Upper lobe of left lung (tissue), 6 donors: Measurements from ENCODE around the gene SEMA4A. TPM values are rescaled to one million over a fixed set of nuclear protein-coding genes. Genes with fewer than 3 reads are reported as not detected.
A peak's percentile ranks its signal among the peaks of the same experiment; 100 is the strongest.

Source experiments
- ATAC-seq, 2 donors: fragments of 200-7000 bp; cut with Tn5 transposase; one replicate each; pipeline ENCODE4 v1.9.1; 2022; ENCODE audit warnings: mild to moderate bottlenecking in 2 of 2, moderate library complexity in 2 of 2; ENCODE audit not compliant: low FRiP score in 2 of 2
- DNase-seq, 2 donors: peaks; one replicate each; pipeline ENCODE4 v3.0.0-alpha.2; 2019 to 2020
- H3K27ac ChIP-seq, 4 donors: fragments of 200-600 bp; sonication (generic); one replicate each; pipeline ENCODE4 v1.5.1; 2016 to 2019
- H3K27me3 ChIP-seq, 4 donors: fragments of 200-600 bp; sonication (generic); one replicate each; pipeline ENCODE4 v1.5.1; 2017 to 2019
- H3K36me3 ChIP-seq, 4 donors: fragments of 200-600 bp; sonication (generic); one replicate each; pipeline ENCODE4 v1.5.1; 2016 to 2019
- H3K4me1 ChIP-seq, 4 donors: fragments of 200-600 bp; sonication (generic); one replicate each; pipeline ENCODE4 v1.5.1; 2018 to 2019
- H3K4me3 ChIP-seq, 4 donors: fragments of 200-600 bp; sonication (generic); one replicate each; pipeline ENCODE4 v1.5.1; 2017 to 2019; ENCODE audit warnings: mild to moderate bottlenecking in 2 of 4, moderate library complexity in 1 of 4
- H3K9me3 ChIP-seq, 4 donors: fragments of 200-600 bp; sonication (generic); one replicate each; pipeline ENCODE4 v1.5.1; 2018 to 2019
- EP300 ChIP-seq, 4 donors: sonication (generic); formaldehyde crosslinking; IDR thresholded peaks; one replicate each; pipeline ENCODE4 v1.5.1; 2017; ENCODE audit warnings: antibody characterized with exemption in 4 of 4, control low read depth in 2 of 4
- POLR2A ChIP-seq, 4 donors: fragments of 450-650 bp; IDR thresholded peaks; one replicate each; pipeline ENCODE4 v1.5.1; 2016 to 2017; ENCODE audit warnings: antibody characterized with exemption in 4 of 4, mild to moderate bottlenecking in 2 of 4
- POLR2AphosphoS5 ChIP-seq, 2 donors: sonication (generic); formaldehyde crosslinking; IDR thresholded peaks; one replicate each; pipeline ENCODE4 v1.5.1; 2017; ENCODE audit warnings: antibody characterized with exemption in 2 of 2
- WGBS, 2 donors: methylation state at CpG; one replicate each; pipeline ENCODE4 v1.1.5; 2017 to 2018; 5-methylcytosine and 5-hydroxymethylcytosine counted together
- total RNA-seq, 6 donors: library from RNA; depleted of rRNA in 4 of 6; stranded (reverse); fragments of >200 nt in 4 of 6; gene quantifications; one replicate each; pipeline versions ENCODE4 v1.1.0 to v1.2.1, GENCODE V29; 2016 to 2021
- TF ChIP-seq, protein P1 (sequence below), 6 experiments: fragments of 450-650 bp in 4 of 6; fragments of 200-600 bp in 2 of 6; sonication (generic) in 2 of 6; IDR thresholded peaks; one replicate each; pipeline ENCODE4 v1.5.1; 2016 to 2019; ENCODE audit warnings: antibody characterized with exemption in 6 of 6
- donor health status: DM: no; HTN: no; CAD: no; lungs with moderate emphysema.
- donor health status: DM: no; HTN: yes; CAD: no; lungs with severe emphysema.

Gene SEMA4A
- total RNA-seq, 6 donors from 2014 or later = 28.9 to 65.9 (median 33.5) TPM

- peaks cover 0 to 6% (median 0%) of the 10 kb centered on the region in 4 donors for H3K36me3 ChIP-seq
- ATAC-seq (no peak), DNase-seq (no peak)
- H3K4me3 ChIP-seq = no peak overlapping the region
- 60 to 61% methylated on average over 3 of the region's 3 CpGs for WGBS, 2 donors
- no peaks in the 10 kb centered on the region for H3K9me3 ChIP-seq
- H3K4me1 ChIP-seq = peaks cover 7 to 37% (median 26%) of the 10 kb centered on the region in 4 donors
- no peaks in the 10 kb centered on the region for H3K27me3 ChIP-seq
- no peak overlapping the region for H3K27ac ChIP-seq
- TF ChIP-seq EP300 (IDR thresholded peaks at IDR 0.05) = no peak
- no peak for TF ChIP-seq POLR2A (IDR thresholded peaks at IDR 0.05)
- TF ChIP-seq, protein P1, sequence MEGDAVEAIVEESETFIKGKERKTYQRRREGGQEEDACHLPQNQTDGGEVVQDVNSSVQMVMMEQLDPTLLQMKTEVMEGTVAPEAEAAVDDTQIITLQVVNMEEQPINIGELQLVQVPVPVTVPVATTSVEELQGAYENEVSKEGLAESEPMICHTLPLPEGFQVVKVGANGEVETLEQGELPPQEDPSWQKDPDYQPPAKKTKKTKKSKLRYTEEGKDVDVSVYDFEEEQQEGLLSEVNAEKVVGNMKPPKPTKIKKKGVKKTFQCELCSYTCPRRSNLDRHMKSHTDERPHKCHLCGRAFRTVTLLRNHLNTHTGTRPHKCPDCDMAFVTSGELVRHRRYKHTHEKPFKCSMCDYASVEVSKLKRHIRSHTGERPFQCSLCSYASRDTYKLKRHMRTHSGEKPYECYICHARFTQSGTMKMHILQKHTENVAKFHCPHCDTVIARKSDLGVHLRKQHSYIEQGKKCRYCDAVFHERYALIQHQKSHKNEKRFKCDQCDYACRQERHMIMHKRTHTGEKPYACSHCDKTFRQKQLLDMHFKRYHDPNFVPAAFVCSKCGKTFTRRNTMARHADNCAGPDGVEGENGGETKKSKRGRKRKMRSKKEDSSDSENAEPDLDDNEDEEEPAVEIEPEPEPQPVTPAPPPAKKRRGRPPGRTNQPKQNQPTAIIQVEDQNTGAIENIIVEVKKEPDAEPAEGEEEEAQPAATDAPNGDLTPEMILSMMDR (IDR thresholded peaks at IDR 0.05) = no peak
Observed at GRCh38 chr1:156157506-156157905, 4.1 kb downstream of the SEMA4A start.

DNA sequence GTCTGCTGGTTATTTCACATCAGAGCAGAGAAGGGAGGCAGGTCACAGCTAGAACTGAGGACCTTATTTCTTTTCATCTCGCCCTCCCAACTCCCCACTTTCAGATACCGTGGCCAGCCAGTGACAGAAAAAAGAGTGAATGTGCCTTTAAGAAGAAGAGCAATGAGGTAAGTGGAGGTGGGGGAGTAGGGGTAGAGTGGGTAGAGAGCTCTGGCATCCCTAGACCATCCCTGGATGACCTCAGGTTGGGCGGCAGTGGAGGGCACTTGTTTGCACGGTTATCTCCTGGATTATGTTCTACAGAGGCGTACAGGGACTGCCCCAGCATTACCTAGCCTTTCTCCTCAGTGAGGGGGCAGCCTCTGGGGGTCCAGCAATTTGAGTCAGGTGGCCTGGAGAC lies 4.6 kb downstream of the SEMA4A start:
- no peak for ATAC-seq
- no peak for DNase-seq
- Histone ChIP-seq H3K27ac (no peak overlapping the region), H3K4me1 (peaks cover 7 to 37% (median 23%) of the 10 kb centered on the region in 4 donors), H3K27me3 (no peaks in the 10 kb centered on the region), H3K9me3 (no peaks in the 10 kb centered on the region), H3K36me3 (peaks cover 0 to 6% (median 0%) of the 10 kb centered on the region in 4 donors), H3K4me3 (no peak overlapping the region)
- WGBS, 2 donors = 83 to 91% methylated on average over 5 of the region's 5 CpGs
- TF ChIP-seq POLR2A (IDR thresholded peaks at IDR 0.05) = no peak
- TF ChIP-seq, protein P1 (IDR thresholded peaks at IDR 0.05) = no peak
- no peak for TF ChIP-seq POLR2AphosphoS5 (IDR thresholded peaks at IDR 0.05)
- no peak for TF ChIP-seq EP300 (IDR thresholded peaks at IDR 0.05)

DNA sequence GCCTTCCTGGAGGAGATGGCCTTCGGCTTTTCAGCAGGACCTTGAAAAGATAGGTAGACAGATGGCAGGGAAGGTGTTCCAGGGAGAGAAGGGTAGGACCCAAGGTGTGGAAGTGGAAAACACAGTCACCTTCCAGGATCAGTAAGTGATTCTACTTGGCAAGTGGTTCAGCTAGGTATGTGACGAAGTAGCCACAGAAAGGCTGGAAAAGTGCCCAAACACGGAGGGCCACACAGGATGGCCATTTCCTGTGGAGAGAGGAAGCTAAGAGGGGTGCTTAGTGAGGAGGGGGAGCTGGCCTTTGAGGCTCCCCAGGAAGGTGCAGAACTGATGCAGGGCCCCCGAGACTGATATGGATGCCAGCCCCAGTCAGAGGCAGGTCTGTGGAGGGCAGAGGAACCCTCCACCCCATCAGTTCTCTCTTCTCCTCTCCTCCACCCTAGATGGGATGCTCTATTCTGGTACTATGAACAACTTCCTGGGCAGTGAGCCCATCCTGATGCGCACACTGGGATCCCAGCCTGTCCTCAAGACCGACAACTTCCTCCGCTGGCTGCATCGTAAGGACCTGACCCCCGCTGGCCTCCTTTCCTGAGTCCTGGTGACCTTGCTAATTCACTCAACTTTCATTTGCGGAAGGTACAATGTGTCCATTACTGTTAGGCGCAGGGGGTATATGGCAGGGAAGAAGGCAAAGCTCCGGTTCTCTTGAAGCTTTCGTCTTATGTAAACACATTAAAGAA lies 6.8 kb downstream of the SEMA4A start:
- Histone ChIP-seq H3K4me1 (peaks cover 7 to 23% (median 15%) of the 10 kb centered on the region in 4 donors), H3K4me3 (peak overlapping the region in 3 of 4 donors; percentile 35 to 50 (median 50)), H3K36me3 (peaks cover 0 to 10% (median 0%) of the 10 kb centered on the region in 4 donors), H3K9me3 (no peaks in the 10 kb centered on the region), H3K27ac (peak overlapping the region; percentile 8 to 79 (median 72)), H3K27me3 (no peaks in the 10 kb centered on the region)
- WGBS, 2 donors = 51 to 75% methylated on average over 13 of the region's 13 CpGs
- ATAC-seq (no peak), DNase-seq (no peak)
- peak in 1 of 2 donors; percentile 7 for TF ChIP-seq POLR2AphosphoS5 (IDR thresholded peaks at IDR 0.05)
- TF ChIP-seq EP300 (IDR thresholded peaks at IDR 0.05) = no peak

GRCh38 chr1:156160743-156161171 lies 7.4 kb downstream of the SEMA4A start:
- Histone ChIP-seq H3K27ac (peak overlapping the region; percentile 8 to 79 (median 72)), H3K4me3 (peak overlapping the region in 3 of 4 donors; percentile 35 to 50 (median 50)), H3K9me3 (no peaks in the 10 kb centered on the region), H3K27me3 (no peaks in the 10 kb centered on the region), H3K36me3 (peaks cover 0 to 10% (median 0%) of the 10 kb centered on the region in 4 donors), H3K4me1 (peaks cover 7 to 23% (median 16%) of the 10 kb centered on the region in 4 donors)
- ATAC-seq (peak in 1 of 2 donors; percentile 75), DNase-seq (peak; percentile 76 to 92)
- peak in 1 of 2 donors; percentile 11 for TF ChIP-seq POLR2AphosphoS5 (IDR thresholded peaks at IDR 0.05)
- TF ChIP-seq EP300 (IDR thresholded peaks at IDR 0.05) = no peak
- TF ChIP-seq, protein P1 (IDR thresholded peaks at IDR 0.05) = no peak
- TF ChIP-seq POLR2A (IDR thresholded peaks at IDR 0.05) = no peak
- WGBS, 2 donors = 9 to 22% methylated on average over 12 to 15 of the region's 22 CpGs

- Histone ChIP-seq H3K36me3 (peaks cover 0 to 10% (median 2%) of the 10 kb centered on the region in 4 donors), H3K27ac (peak overlapping the region in 3 of 4 donors; percentile 12 to 79 (median 71)), H3K4me3 (no peak overlapping the region), H3K9me3 (no peaks in the 10 kb centered on the region), H3K4me1 (peaks cover 7 to 23% (median 16%) of the 10 kb centered on the region in 4 donors), H3K27me3 (no peaks in the 10 kb centered on the region)
- ATAC-seq (peak; percentile 7 to 81), DNase-seq (peak in 1 of 2 donors; percentile 80)
- no peak for TF ChIP-seq POLR2AphosphoS5 (IDR thresholded peaks at IDR 0.05)
- TF ChIP-seq EP300 (IDR thresholded peaks at IDR 0.05) = no peak
- TF ChIP-seq POLR2A (IDR thresholded peaks at IDR 0.05) = no peak
- TF ChIP-seq, protein P1 (IDR thresholded peaks at IDR 0.05) = no peak
- WGBS, 2 donors = 63 to 75% methylated on average over 5 of the region's 5 CpGs
Observed at GRCh38 chr1:156162430-156163037, 9.1 kb downstream of the SEMA4A start.
